Vagina (tissue), 2 donors: ENCODE results near the gene SMAD1. TPM values are rescaled to one million over a fixed set of nuclear protein-coding genes. Genes with fewer than 3 reads are reported as not detected.

ENCODE experiments used
- DNase-seq, 2 donors: peaks; one replicate each; pipeline ENCODE4 v3.0.0-alpha.2; 2017; ENCODE audit errors: extremely low spot score in 2 of 2
- H3K27ac ChIP-seq: fragments of 200-600 bp; sonication (generic); one replicate; pipeline ENCODE4 v1.5.1; 2019
- H3K27me3 ChIP-seq: fragments of 200-600 bp; sonication (generic); one replicate; pipeline ENCODE4 v1.5.1; 2019
- H3K36me3 ChIP-seq, 2 donors: fragments of 200-600 bp; sonication (generic); one replicate each; pipeline ENCODE4 v1.5.1; 2017 to 2019
- H3K4me1 ChIP-seq: fragments of 200-600 bp; sonication (generic); one replicate; pipeline ENCODE4 v1.5.1; 2019
- H3K4me3 ChIP-seq, 2 donors: fragments of 200-600 bp; sonication (generic); 1 replicate in 1 of 2; 2 replicates in 1 of 2; pipeline ENCODE4 v1.5.1; 2016 to 2019
- H3K9me3 ChIP-seq: fragments of 200-600 bp; sonication (generic); one replicate; pipeline ENCODE4 v1.5.1; 2019
- CTCF ChIP-seq, 3 experiments: fragments of 450-650 bp in 2 of 3; fragments of 200-600 bp in 1 of 3; sonication (generic) in 1 of 3; IDR thresholded peaks; one replicate each; pipeline ENCODE4 v1.5.1; 2017 to 2019; ENCODE audit warnings: antibody characterized with exemption in 3 of 3, mild to moderate bottlenecking in 2 of 3, moderate library complexity in 2 of 3
- POLR2A ChIP-seq, 2 donors: fragments of 450-650 bp; IDR thresholded peaks; one replicate each; pipeline ENCODE4 v1.6.1; 2017; ENCODE audit warnings: antibody characterized with exemption in 2 of 2, mild to moderate bottlenecking in 2 of 2, moderate library complexity in 2 of 2
- POLR2AphosphoS5 ChIP-seq, 2 donors: sonication (generic); formaldehyde crosslinking; IDR thresholded peaks; one replicate each; pipeline ENCODE4 v1.9.0; 2017; ENCODE audit warnings: antibody characterized with exemption in 2 of 2, mild to moderate bottlenecking in 2 of 2, low read depth in 1 of 2; ENCODE audit not compliant: insufficient read depth in 1 of 2
- intact Hi-C: fragments of 100-400 bp; cut with DNase I; formaldehyde crosslinking; loops from one replicate; pipeline ENCODE4 v1.15.1; 2023
- total RNA-seq: library from RNA; depleted of rRNA; stranded (reverse); fragments of >200 nt; gene quantifications from one replicate; pipeline ENCODE4 v1.2.3, GENCODE V29; 2016

The SMAD1 gene
- total RNA-seq, 1 donor from 2014 or later, result 31.7 TPM

DNA sequence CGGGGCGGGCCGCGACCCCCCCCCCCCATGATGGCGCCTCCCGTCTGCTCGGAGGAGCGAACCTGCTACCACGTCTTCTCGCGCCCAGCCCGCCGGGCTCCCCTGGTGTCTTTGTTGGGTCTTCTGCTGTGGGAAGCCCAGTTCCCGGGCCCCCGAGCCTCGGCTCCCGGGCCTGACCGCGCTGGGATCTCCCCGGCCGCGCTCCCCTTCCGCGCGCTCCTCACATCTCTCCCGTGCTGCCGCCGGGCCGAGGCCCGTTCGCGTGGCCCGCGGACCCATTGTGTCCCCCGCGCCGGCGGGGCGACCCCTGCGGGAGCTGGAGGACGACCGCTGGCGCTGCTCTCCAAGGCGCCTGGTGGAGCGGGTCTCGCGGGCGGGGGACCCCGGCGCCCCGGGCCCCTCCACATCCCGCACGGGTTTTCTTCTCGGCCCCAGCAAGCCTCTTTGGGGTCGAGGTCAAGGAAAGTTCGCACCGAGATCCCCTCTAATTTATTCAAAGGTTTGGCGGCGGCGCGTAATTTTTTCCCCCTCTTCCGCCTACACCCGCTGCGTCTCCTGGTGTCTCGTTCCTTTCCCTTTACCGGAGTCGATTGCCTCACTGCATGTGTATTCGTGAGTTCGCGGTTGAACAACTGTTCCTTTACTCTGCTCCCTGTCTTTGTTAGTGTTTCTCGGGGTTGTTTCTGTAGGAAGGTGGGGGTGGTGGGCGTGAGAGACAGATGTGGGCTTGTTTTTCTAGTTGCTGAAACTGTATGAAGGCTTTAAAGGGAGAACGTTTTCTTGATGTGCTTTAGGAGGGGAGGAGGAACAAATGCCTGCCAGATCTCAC, 770 bp downstream of the SMAD1 start:
- H3K4me1 ChIP-seq, result peaks cover 34% of the 10 kb centered on the region
- intact Hi-C loops, result no loop called here
- DNase-seq, result no peak

DNA sequence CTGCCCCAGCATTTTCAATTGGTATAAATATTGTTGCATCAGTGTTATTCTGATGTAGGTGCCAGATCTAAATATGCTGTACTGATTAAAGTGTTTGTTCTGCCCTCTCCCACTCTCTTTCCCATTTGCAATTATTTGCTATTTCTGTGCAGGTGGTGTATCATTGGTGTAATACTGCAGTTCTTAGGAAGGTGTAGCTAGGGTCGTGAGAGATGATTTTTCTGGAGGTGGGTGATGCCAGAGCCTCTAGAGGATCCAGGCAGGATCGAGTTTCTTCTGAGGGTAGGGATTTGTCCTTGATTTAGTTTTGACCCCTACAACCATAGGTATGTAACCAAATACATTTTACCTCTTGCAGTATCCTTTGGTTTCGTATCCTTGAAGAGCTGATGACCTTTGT, 1.9 kb downstream of the SMAD1 start:
- Histone ChIP-seq H3K27ac (peak overlapping the region; percentile 98), H3K36me3 (no peaks in the 10 kb centered on the region), H3K9me3 (no peaks in the 10 kb centered on the region), H3K4me3 (peak overlapping the region; percentile 72 to 73), H3K4me1 (peaks cover 35% of the 10 kb centered on the region), H3K27me3 (no peaks in the 10 kb centered on the region)
- TF ChIP-seq POLR2A (IDR thresholded peaks at IDR 0.05), result no peak
- TF ChIP-seq CTCF (IDR thresholded peaks at IDR 0.05), result no peak
- no peak for TF ChIP-seq POLR2AphosphoS5 (IDR thresholded peaks at IDR 0.05; ENCODE audit: insufficient read depth in 1 of 2, low read depth in 1 of 2)
- no peak for DNase-seq
- intact Hi-C loops, result no loop called here

More for the DNA sequence above, 770 bp downstream of the SMAD1 start:
- TF ChIP-seq POLR2AphosphoS5 (IDR thresholded peaks at IDR 0.05; ENCODE audit: insufficient read depth in 1 of 2, low read depth in 1 of 2) (peak in 1 of 2 donors; percentile 31), CTCF (IDR thresholded peaks at IDR 0.05) (no peak)
- H3K9me3 ChIP-seq, result no peaks in the 10 kb centered on the region
- H3K27me3 ChIP-seq, result no peaks in the 10 kb centered on the region
- no peaks in the 10 kb centered on the region for H3K36me3 ChIP-seq
- peak overlapping the region; percentile 72 to 73 for H3K4me3 ChIP-seq
- H3K27ac ChIP-seq, result peak overlapping the region; percentile 98

GRCh38 chr4:145484225-145484846, 2.7 kb downstream of the SMAD1 start:
- H3K27ac ChIP-seq, result peak overlapping the region; percentile 98
- TF ChIP-seq CTCF (IDR thresholded peaks at IDR 0.05) (no peak), POLR2AphosphoS5 (IDR thresholded peaks at IDR 0.05; ENCODE audit: insufficient read depth in 1 of 2, low read depth in 1 of 2) (no peak), POLR2A (IDR thresholded peaks at IDR 0.05) (no peak)
- no peaks in the 10 kb centered on the region for H3K27me3 ChIP-seq
- H3K36me3 ChIP-seq, result no peaks in the 10 kb centered on the region
- intact Hi-C loops, result no loop called here
- peak overlapping the region in 1 of 2 donors; percentile 72 for H3K4me3 ChIP-seq
- H3K4me1 ChIP-seq, result peaks cover 35% of the 10 kb centered on the region
- H3K9me3 ChIP-seq, result no peaks in the 10 kb centered on the region
- no peak for DNase-seq

DNA sequence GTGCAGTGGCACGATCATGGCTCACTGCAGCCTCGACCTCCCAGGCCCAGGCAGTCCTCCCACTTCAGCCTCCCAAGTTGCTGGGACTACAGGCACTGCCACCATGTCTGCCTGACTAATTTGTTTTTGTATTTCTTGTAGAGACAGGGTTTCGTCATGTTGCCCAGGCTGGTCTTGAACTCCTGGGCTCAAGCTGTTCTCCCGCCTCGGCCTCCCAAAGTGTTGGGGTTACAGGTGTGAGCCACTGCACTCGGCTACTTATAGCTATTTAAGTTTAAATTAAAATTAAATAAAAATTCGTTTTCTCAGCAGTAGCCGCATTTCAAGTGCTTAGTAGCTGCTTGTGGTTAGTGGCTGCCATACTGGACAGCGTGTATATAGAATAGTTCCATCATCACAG, 3.5 kb downstream of the SMAD1 start:
- Histone ChIP-seq H3K27ac (no peak overlapping the region), H3K36me3 (no peaks in the 10 kb centered on the region), H3K4me3 (no peak overlapping the region), H3K27me3 (no peaks in the 10 kb centered on the region), H3K9me3 (no peaks in the 10 kb centered on the region), H3K4me1 (peaks cover 35% of the 10 kb centered on the region)
- TF ChIP-seq POLR2AphosphoS5 (IDR thresholded peaks at IDR 0.05; ENCODE audit: insufficient read depth in 1 of 2, low read depth in 1 of 2) (no peak), POLR2A (IDR thresholded peaks at IDR 0.05) (no peak), CTCF (IDR thresholded peaks at IDR 0.05) (no peak)
- intact Hi-C loops, result no loop called here
- no peak for DNase-seq

DNA sequence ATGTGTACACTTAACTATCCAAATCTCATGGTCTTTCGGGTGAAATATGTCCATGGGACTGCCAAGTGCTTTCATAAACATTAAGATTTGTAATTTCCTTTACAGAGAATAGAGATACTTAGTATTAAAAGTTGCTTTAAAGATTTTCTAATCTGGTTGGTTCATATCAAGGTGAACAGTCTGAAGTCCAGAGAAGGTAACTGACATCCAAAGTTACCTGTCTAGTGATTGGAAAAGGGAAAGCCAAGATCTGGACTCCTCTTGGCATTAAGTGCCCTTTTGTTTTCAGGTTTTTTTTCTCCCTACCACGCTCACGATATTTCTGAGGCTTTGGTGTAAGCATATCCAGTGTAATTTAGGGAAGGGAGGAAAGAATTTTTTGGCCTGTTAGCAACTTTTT, 5.0 kb downstream of the SMAD1 start:
- no peak for TF ChIP-seq CTCF (IDR thresholded peaks at IDR 0.05)
- TF ChIP-seq POLR2A (IDR thresholded peaks at IDR 0.05), result no peak
- TF ChIP-seq POLR2AphosphoS5 (IDR thresholded peaks at IDR 0.05; ENCODE audit: insufficient read depth in 1 of 2, low read depth in 1 of 2), result no peak
- H3K27ac ChIP-seq, result peak overlapping the region; percentile 23

More for the DNA sequence above, 5.0 kb downstream of the SMAD1 start:
- intact Hi-C loops, result no loop called here
- Histone ChIP-seq H3K36me3 (no peaks in the 10 kb centered on the region), H3K9me3 (no peaks in the 10 kb centered on the region), H3K4me3 (no peak overlapping the region), H3K27me3 (no peaks in the 10 kb centered on the region), H3K4me1 (peaks cover 35% of the 10 kb centered on the region)
- no peak for DNase-seq
